Immature natural killer cell (primary cell): ENCODE data around the gene GPC3. TPM values are rescaled to one million over a fixed set of nuclear protein-coding genes. Genes with fewer than 3 reads are reported as not detected.
A peak's percentile ranks its signal among the peaks of the same experiment; 100 is the strongest.

ENCODE experiments used
- DNase-seq, 3 donors: peaks; one replicate each; pipeline ENCODE4 v3.0.0; 2022; ENCODE audit warnings: mixed read lengths in 1 of 3
- H3K27ac Mint-ChIP-seq, 6 donors: one replicate each; pipeline ENCODE4 v1.8.0; 2020; ENCODE audit warnings: mixed read lengths in 6 of 6, mild to moderate bottlenecking in 5 of 6, inconsistent platforms in 4 of 6, moderate library complexity in 3 of 6
- H3K27me3 Mint-ChIP-seq, 3 donors: one replicate each; pipeline ENCODE4 v1.8.0; 2020 to 2021; ENCODE audit warnings: low read depth in 3 of 3, mild to moderate bottlenecking in 3 of 3, mixed read lengths in 3 of 3, moderate library complexity in 3 of 3, inconsistent platforms in 1 of 3
- H3K36me3 Mint-ChIP-seq, 3 donors: one replicate each; pipeline ENCODE4 v1.8.0; 2020; ENCODE audit warnings: mixed read lengths in 3 of 3, inconsistent platforms in 2 of 3, mild to moderate bottlenecking in 2 of 3
- H3K4me1 Mint-ChIP-seq, 2 donors: one replicate each; pipeline ENCODE4 v1.8.0; 2020; ENCODE audit warnings: inconsistent platforms in 2 of 2, mild to moderate bottlenecking in 2 of 2, mixed read lengths in 2 of 2, moderate library complexity in 1 of 2
- H3K4me3 Mint-ChIP-seq, 5 donors: one replicate each; pipeline ENCODE4 v1.8.0; 2020; ENCODE audit warnings: mild to moderate bottlenecking in 5 of 5, mixed read lengths in 5 of 5, inconsistent platforms in 3 of 5, moderate library complexity in 3 of 5
- H3K9me3 Mint-ChIP-seq, 6 donors: one replicate each; pipeline ENCODE4 v1.8.0; 2020; ENCODE audit warnings: mild to moderate bottlenecking in 6 of 6, mixed read lengths in 6 of 6, inconsistent platforms in 4 of 6, moderate library complexity in 3 of 6
- polyA plus RNA-seq, 3 donors: library from polyadenylated mRNA; unstranded; fragments of 300-500 nt; fragmentation: Illumina TruSeq; gene quantifications; one replicate each; pipeline ENCODE4 v1.2.3, GENCODE V29; 2021

Gene GPC3
- polyA plus RNA-seq, 3 donors from 2014 or later, result not detected

DNA sequence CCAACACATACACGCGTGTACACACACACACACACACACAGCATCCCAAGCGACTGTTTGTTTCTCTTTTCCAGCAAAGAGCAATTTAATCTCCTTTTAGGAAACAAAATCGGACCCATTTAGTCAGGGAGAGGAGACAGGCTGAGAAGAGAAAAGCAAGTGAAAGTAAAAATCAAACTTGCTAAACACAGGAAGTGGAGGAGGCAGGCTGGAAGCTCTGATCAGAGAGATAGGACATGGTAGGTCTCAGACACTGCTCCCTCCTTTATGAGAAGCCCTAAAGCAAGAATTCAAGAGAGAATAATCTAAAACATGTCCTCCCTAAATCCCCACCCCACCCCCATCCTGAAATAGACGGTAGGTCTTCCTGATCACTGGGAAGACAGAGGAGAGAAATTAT is 62.3 kb downstream of the GPC3 start:
- peak overlapping the region; percentile 69 to 79 (median 73) for H3K4me3 Mint-ChIP-seq
- peaks cover 13 to 17% of the 10 kb centered on the region in 2 donors for H3K4me1 Mint-ChIP-seq
- peak overlapping the region in 5 of 6 donors; percentile 20 to 68 (median 56) for H3K27ac Mint-ChIP-seq
- H3K27me3 Mint-ChIP-seq, result peaks cover 2 to 5% (median 2%) of the 10 kb centered on the region in 3 donors
- no peaks in the 10 kb centered on the region for H3K36me3 Mint-ChIP-seq
- DNase-seq, result peak; percentile 11 to 25 (median 19)
- no peaks in the 10 kb centered on the region for H3K9me3 Mint-ChIP-seq

DNA sequence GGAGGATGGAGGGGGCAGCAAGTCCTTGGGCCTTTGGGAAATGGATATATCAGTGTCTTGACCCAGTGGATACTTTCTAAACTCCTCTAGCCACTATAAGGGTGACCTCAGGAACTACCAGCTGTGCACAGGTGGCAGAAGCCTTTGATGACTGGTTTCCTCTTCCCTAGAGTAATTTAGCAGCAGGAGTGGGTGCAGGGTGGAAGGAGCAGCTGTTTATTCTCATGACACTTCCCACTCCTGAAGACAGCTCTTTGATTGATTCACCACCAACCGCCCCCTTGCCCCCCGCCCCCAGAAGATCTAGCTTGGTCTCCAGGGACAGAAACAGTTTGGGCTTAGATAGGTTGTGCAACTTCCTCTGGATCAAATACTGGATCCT is 63.0 kb downstream of the GPC3 start:
- DNase-seq, result no peak
- H3K4me3 Mint-ChIP-seq, result peak overlapping the region; percentile 28 to 79 (median 72)
- H3K9me3 Mint-ChIP-seq, result peaks cover 0 to 3% (median 0%) of the 10 kb centered on the region in 6 donors
- no peaks in the 10 kb centered on the region for H3K36me3 Mint-ChIP-seq
- peaks cover 13 to 17% of the 10 kb centered on the region in 2 donors for H3K4me1 Mint-ChIP-seq
- peaks cover 2 to 5% (median 2%) of the 10 kb centered on the region in 3 donors for H3K27me3 Mint-ChIP-seq
- peak overlapping the region in 1 of 6 donors; percentile 68 for H3K27ac Mint-ChIP-seq

DNA sequence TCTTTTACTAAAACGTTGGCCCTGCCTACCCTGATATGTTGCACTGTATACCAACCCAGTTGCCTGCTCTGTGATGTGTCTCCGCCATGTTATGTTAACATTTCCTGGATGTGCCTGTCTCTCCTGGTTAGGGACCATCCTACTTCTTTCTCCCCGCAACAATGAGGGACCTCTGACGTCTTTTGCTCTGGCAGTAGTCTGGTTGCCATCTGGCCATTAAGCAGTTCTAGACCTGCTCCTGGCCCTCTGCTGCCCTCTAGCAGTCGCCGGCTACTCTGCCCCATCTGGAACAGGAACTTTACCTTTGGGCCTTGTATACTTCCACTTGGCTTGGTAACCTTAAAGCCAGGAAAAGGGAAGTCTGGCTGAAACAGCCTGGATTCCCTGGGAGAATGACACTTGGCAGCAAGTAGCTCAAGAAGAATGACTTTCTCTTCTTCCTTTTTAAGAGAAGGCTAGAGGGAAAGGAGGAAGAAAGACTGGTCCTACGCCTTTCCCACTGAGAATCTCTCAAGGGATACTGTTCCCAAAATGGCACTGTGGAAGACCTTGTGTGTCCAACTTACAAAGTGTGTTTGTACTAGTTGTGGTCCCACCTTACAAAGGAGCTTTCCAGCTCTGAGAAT is 63.5 kb downstream of the GPC3 start:
- Mint-ChIP-seq H3K4me3 (no peak overlapping the region), H3K4me1 (peaks cover 13 to 17% of the 10 kb centered on the region in 2 donors), H3K27me3 (peaks cover 2 to 5% (median 2%) of the 10 kb centered on the region in 3 donors), H3K36me3 (no peaks in the 10 kb centered on the region), H3K9me3 (peaks cover 0 to 5% (median 0%) of the 10 kb centered on the region in 6 donors), H3K27ac (no peak overlapping the region)
- DNase-seq, result peak in 2 of 3 donors; percentile 7 to 14

DNA sequence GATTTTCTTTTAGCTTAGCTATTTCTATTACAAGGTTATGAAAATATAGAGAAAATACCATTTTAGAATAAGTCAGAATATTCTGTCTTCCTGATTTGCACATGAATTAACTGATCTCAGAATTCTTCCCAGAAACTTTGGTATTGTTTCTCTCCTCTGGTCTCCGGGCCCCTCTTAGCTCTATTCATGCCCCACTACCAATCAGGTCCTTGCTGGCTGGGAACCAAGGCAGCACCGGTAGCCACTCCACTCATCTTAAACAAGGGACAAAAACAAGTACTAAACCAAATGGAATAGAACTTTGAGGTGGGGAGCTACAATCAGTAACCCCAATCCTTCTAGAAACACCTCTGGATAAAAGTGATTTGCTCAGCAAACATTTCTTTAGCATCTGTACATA is 64.3 kb downstream of the GPC3 start:
- DNase-seq, result no peak
- no peak overlapping the region for H3K4me3 Mint-ChIP-seq
- peak overlapping the region in 1 of 6 donors; percentile 23 for H3K27ac Mint-ChIP-seq
- H3K4me1 Mint-ChIP-seq, result peaks cover 13 to 17% of the 10 kb centered on the region in 2 donors
- peaks cover 2 to 5% (median 2%) of the 10 kb centered on the region in 3 donors for H3K27me3 Mint-ChIP-seq
- peaks cover 0 to 5% (median 0%) of the 10 kb centered on the region in 6 donors for H3K9me3 Mint-ChIP-seq
- H3K36me3 Mint-ChIP-seq, result no peaks in the 10 kb centered on the region

DNA sequence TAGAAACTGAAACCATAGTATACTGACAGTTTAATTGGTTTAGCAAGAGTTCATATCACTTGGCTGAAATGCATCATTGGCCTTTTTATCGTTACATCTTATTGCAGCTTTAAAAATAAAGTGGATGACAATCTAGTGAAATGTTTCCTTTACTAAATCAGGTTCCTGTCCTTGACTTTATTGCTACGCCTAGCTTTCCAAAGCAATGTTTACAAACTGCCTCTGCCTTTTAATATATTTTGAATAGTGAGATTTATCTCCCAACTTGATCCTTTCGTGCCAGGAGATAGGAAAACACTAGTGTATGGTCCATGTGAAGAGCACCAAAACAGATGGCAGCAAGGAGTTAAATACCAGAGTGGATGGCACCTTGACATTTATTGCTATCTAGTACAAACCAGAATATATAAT is 67.0 kb downstream of the GPC3 start:
- no peak overlapping the region for H3K27ac Mint-ChIP-seq
- no peak overlapping the region for H3K4me3 Mint-ChIP-seq
- peaks cover 2 to 5% (median 3%) of the 10 kb centered on the region in 3 donors for H3K27me3 Mint-ChIP-seq
- H3K9me3 Mint-ChIP-seq, result peaks cover 0 to 5% (median 0%) of the 10 kb centered on the region in 6 donors
- no peak for DNase-seq
- H3K36me3 Mint-ChIP-seq, result no peaks in the 10 kb centered on the region
- H3K4me1 Mint-ChIP-seq, result peaks cover 13 to 16% of the 10 kb centered on the region in 2 donors

DNA sequence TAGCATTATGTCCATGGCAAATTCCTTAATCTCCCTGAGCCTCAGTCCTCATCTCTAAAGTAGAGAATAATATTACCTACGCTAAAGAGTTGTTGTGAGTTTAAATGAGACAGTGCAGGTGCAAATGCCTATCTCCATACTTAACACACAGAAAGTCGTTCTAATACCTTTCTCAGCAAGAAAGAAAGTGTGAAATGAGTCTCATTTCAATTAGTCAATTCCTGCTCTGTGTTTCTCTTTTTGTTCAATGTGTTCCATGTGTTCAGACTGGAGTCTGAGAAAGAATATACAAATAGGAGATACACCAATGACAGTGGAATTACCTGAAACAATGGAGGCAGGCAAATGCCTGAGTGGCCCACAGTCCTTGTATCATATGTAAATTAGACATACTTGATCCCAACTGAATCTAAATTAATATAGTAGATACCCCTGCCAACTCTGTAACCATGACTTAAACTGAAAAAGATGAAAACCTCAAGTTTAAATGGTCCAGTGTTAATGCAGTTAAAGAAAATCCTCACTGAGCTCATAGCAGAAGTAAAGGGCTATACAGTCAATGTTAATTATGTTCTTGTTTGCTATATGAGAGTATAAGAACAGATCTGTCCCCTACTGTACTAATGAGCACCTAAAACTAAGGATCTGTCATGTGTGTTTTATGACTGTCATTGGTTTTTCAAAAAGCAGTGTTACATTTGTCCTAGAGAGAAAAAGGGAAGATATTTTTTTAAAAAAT is 68.2 kb downstream of the GPC3 start:
- Mint-ChIP-seq H3K36me3 (peaks cover 0 to 2% (median 0%) of the 10 kb centered on the region in 3 donors), H3K4me1 (peaks cover 1 to 4% of the 10 kb centered on the region in 2 donors), H3K4me3 (no peak overlapping the region), H3K9me3 (peaks cover 0 to 5% (median 0%) of the 10 kb centered on the region in 6 donors), H3K27ac (no peak overlapping the region), H3K27me3 (peaks cover 1 to 3% (median 2%) of the 10 kb centered on the region in 3 donors)
- no peak for DNase-seq

DNA sequence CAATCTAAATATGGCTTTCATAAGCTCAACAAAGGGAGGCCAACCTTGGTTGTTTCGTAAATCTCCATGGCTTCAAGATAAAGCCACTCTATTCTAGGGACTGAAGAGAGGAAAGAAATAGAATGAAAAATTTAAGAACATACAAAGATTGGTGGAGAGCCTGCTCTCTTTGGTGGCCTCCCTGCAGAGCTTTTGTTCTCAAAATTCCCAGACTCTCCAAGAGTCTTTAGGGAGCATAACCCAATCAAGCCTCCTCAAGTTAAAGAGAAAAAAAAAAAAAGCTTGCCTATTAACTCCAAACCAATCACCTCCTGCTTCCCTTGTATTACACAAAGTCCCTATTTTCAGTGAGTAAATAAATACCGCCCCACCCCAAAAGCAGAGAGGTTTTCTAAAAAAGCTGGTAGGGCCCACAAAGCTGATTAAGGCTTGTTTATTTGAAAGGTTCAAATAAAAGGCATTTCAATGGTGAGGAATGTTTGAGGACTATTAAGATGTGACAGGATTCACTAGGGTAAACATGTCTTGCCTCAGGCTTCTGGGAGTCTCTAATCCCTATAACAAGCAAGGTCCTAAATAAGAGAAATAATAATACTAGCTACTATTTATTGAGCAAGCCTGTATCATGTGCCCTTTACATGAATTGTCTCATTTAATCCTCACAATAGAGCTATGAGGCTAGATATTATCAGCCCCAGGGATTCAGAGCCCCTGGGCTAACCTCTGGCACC is 71.6 kb downstream of the GPC3 start:
- Mint-ChIP-seq H3K27me3 (peaks cover 0 to 3% (median 0%) of the 10 kb centered on the region in 3 donors), H3K36me3 (peaks cover 0 to 2% (median 0%) of the 10 kb centered on the region in 3 donors), H3K9me3 (peaks cover 0 to 5% (median 0%) of the 10 kb centered on the region in 6 donors), H3K4me3 (no peak overlapping the region), H3K27ac (no peak overlapping the region), H3K4me1 (no peaks in the 10 kb centered on the region)
- no peak for DNase-seq

DNA sequence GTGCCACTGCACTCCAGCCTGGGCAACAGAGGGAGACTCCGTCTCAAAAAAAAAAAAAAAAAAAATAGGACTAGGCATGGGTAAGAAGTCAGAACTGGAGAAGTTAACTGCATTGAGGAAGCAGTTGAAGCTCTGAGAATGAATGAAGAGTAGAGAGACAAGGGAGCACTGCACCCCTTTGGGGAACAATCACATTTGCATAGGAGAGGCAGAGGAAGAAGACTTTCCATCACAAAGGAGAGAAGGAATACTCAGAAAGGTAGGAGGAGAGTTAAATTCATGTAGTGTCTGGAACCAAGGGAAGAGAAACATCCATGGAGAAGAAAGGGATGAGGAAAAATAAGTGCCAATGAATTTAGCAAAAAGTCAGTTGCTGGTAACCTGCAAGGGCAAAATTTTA is 72.4 kb downstream of the GPC3 start:
- peaks cover 0 to 3% (median 0%) of the 10 kb centered on the region in 3 donors for H3K27me3 Mint-ChIP-seq
- H3K9me3 Mint-ChIP-seq, result peaks cover 0 to 5% (median 0%) of the 10 kb centered on the region in 6 donors
- no peak overlapping the region for H3K4me3 Mint-ChIP-seq
- H3K27ac Mint-ChIP-seq, result no peak overlapping the region
- H3K36me3 Mint-ChIP-seq, result peaks cover 0 to 2% (median 0%) of the 10 kb centered on the region in 3 donors
- DNase-seq, result no peak
- H3K4me1 Mint-ChIP-seq, result no peaks in the 10 kb centered on the region

DNA sequence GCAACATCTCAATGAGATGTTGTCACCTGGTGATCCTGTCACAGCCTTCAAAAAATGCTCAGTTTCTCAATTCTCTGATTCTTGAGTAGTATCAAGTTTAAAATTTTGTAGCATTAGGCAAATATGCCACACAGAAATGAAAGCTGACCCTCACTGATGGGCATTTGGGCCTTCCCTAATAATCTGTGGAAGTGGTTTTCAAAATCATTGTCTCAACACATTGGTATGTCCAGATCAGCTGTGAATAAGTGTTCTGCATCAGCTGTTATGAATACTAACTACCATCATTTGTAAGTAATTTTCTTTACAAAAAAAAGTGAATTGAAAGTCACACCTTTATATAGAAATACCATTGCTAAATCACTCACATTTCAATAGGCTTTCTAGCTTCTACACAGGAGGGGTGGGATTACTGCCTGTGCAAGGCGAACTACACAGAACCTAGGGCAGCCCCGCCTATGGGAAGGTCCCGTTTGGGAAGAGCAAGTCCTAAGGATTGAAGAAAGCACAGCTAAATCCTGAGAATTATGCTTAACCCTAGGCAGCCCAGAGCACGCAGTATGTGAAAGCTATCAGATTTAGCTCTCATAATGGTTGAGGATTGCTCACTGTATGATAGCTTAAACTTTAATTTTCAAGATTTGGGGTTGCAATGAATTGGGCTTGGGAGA is 73.4 kb downstream of the GPC3 start:
- Mint-ChIP-seq H3K9me3 (peaks cover 0 to 1% (median 0%) of the 10 kb centered on the region in 6 donors), H3K36me3 (peaks cover 0 to 2% (median 0%) of the 10 kb centered on the region in 3 donors), H3K27me3 (peaks cover 0 to 3% (median 0%) of the 10 kb centered on the region in 3 donors), H3K4me1 (no peaks in the 10 kb centered on the region), H3K27ac (no peak overlapping the region), H3K4me3 (no peak overlapping the region)
- DNase-seq, result no peak

DNA sequence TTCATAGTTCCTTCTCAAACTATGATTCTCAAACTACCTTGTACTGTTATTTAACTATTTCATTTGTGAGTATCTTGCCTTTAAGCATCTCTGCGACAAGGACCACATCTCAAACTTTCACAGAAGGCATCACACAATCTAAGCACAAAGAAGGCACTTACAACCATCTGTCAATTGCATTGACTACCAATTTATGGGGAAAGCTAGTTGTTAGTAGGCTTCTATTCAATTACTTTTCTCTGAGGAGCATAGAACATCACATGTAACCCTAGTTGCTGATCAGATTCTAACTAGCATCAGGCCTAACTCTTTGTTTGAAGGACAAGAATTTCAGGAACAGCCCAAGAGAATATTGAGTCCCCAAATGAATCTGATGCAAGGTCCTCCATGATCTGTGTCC is 74.9 kb downstream of the GPC3 start:
- Mint-ChIP-seq H3K4me1 (no peaks in the 10 kb centered on the region), H3K4me3 (no peak overlapping the region), H3K9me3 (no peaks in the 10 kb centered on the region), H3K27ac (no peak overlapping the region), H3K27me3 (peaks cover 0 to 4% (median 0%) of the 10 kb centered on the region in 3 donors), H3K36me3 (peaks cover 0 to 2% (median 0%) of the 10 kb centered on the region in 3 donors)
- no peak for DNase-seq

DNA sequence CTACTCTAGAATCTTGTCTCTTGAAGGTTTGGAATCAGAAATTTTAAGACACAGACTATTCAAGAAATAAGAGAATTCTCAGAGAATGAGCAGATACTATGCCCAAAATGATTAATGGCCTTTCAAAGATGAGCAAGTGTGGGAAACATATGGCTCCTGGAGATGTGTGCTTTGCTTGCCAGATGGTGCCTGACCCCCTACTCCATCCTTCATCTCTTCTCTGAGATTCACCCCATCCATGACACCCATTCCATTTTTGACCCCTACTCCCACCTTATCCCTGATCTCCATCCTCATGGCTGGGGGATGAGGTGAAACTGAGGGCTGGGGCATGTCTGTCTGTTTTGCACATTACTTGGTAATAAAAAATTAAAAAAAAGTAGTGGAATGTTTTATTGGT is 75.5 kb downstream of the GPC3 start:
- H3K27ac Mint-ChIP-seq, result no peak overlapping the region
- DNase-seq, result no peak

DNA sequence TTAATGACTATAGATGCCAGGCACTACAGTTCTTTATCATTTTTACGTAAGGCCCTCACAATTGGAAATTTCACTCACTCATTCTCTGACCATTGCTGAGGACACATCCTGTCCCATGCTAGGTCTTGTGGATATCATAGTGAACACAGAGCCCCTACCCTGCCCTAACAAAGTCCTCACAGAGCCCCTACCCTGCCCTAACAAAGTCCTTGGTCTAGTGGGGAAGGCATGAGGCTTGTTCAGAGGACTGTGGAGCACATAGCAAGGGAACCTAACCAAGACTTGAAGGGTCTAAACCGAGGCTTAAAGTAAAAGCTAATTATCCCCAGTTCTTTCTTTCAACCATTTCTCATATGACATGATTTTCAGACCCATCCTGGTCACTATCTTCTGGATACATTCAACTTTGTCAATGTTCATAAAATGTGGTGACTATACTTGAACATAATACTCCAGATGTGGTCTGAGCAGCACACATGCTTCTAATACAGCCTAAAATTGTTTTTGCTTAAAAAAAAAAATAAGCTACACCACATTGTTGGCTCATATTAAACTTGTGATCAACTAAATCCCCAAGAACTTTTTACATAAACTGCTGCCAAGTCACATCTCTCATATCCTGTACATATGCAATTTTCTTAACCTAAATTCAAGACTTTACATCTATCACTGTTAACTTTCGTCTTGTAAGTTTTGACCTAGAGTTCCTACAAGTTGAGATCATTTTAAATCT is 77.0 kb downstream of the GPC3 start:
- Mint-ChIP-seq H3K9me3 (no peaks in the 10 kb centered on the region), H3K27me3 (peaks cover 0 to 5% (median 0%) of the 10 kb centered on the region in 3 donors), H3K4me3 (no peak overlapping the region), H3K36me3 (peaks cover 0 to 2% (median 0%) of the 10 kb centered on the region in 3 donors), H3K4me1 (no peaks in the 10 kb centered on the region), H3K27ac (no peak overlapping the region)
- DNase-seq, result no peak

More for the DNA sequence above, 75.5 kb downstream of the GPC3 start:
- H3K27me3 Mint-ChIP-seq, result peaks cover 0 to 7% (median 0%) of the 10 kb centered on the region in 3 donors
- peaks cover 0 to 2% (median 0%) of the 10 kb centered on the region in 3 donors for H3K36me3 Mint-ChIP-seq
- H3K9me3 Mint-ChIP-seq, result no peaks in the 10 kb centered on the region
- no peak overlapping the region for H3K4me3 Mint-ChIP-seq
- no peaks in the 10 kb centered on the region for H3K4me1 Mint-ChIP-seq

DNA sequence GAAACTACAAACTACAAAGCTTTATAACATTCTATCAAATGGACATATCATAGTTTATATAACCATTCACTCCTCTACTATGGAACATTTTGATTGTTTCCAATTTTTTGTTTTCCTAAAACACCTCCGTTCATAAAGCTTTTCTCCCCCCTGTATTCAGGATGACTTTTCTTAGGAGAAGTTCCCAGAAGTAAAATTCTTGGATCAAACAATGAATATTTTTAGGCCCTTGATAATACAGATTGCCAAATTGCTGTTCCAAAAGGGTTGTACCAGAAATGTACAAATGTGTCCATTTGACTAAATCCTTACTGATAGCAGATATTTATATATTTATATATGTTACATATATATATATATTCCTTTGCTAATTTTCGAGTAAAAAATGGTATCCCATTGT is 77.8 kb downstream of the GPC3 start:
- Mint-ChIP-seq H3K4me3 (no peak overlapping the region), H3K9me3 (no peaks in the 10 kb centered on the region), H3K4me1 (no peaks in the 10 kb centered on the region), H3K27me3 (peaks cover 0 to 5% (median 0%) of the 10 kb centered on the region in 3 donors), H3K36me3 (no peaks in the 10 kb centered on the region), H3K27ac (no peak overlapping the region)
- no peak for DNase-seq
